Panc1 (cell line): ENCODE measurements around the gene SEL1L3. TPM values are rescaled to one million over a fixed set of nuclear protein-coding genes. Genes with fewer than 3 reads are reported as not detected.

Source experiments
- ATAC-seq: fragments of 200-7000 bp; cut with Tn5 transposase; 2 replicates; pipeline ENCODE4 v1.9.1; 2020; ENCODE audit warnings: mild to moderate bottlenecking, moderate library complexity
- BruUV-seq: library from RNA; stranded (reverse); fragments of 400-500 nt; replicated peaks from 2 replicates; lab custom pipeline; 2021; lab: Mats Ljungman, UMichigan
- CTCF ChIA-PET: fragments of 300-600 bp; sonication (Branson Sonifier 250); formaldehyde crosslinking; loops from one replicate; lab custom pipeline; 2022; ENCODE audit warnings: antibody characterized with exemption; lab: Charles Lee
- POLR2A ChIA-PET: fragments of 300-600 bp; sonication (Branson Sonifier 250); formaldehyde crosslinking; loops from one replicate; lab custom pipeline; 2022; ENCODE audit warnings: antibody characterized with exemption; lab: Charles Lee
- DNase-seq: peaks from one replicate; pipeline ENCODE4 v3.0.0-alpha.2; 2010; ENCODE audit warnings: low read depth, low spot score
- H3K27ac ChIP-seq: 2 replicates; pipeline ENCODE4 v1.5.1; 2011; ENCODE audit warnings: mild to moderate bottlenecking, low read length, inconsistent platforms
- H3K27me3 ChIP-seq: fragments of 200-500 bp; sonication (Bioruptor generic); 2 replicates; pipeline ENCODE4 v1.6.0; 2014; ENCODE audit warnings: low read length, inconsistent platforms; ENCODE audit not compliant: control insufficient read depth, insufficient read depth
- H3K36me3 ChIP-seq: fragments of 200-500 bp; sonication (Bioruptor generic); 2 replicates; pipeline ENCODE4 v1.5.1; 2014; ENCODE audit warnings: inconsistent platforms, mild to moderate bottlenecking, low read length, moderate library complexity; ENCODE audit not compliant: control insufficient read depth, insufficient read depth
- H3K4me1 ChIP-seq: 2 replicates; pipeline ENCODE4 v1.5.1; 2011; ENCODE audit warnings: inconsistent platforms, mild to moderate bottlenecking, low read length, moderate library complexity; ENCODE audit not compliant: control insufficient read depth, insufficient read depth
- H3K4me3 ChIP-seq, 2 experiments: 2 replicates each; pipeline ENCODE4 v1.5.1; 2011 to 2012; ENCODE audit warnings: low read depth in 2 of 2, low read length in 2 of 2, mild to moderate bottlenecking in 2 of 2, inconsistent platforms in 1 of 2, moderate library complexity in 1 of 2
- H3K9me3 ChIP-seq: fragments of 200-500 bp; sonication (Bioruptor generic); 2 replicates; pipeline ENCODE4 v1.5.1; 2014; ENCODE audit warnings: low read depth, mild to moderate bottlenecking, inconsistent platforms, low read length, moderate library complexity; ENCODE audit not compliant: control insufficient read depth, insufficient read depth
- POLR2AphosphoS5 ChIP-seq: IDR thresholded peaks from 2 replicates; pipeline ENCODE4 v1.6.1; 2012; ENCODE audit warnings: mild to moderate bottlenecking, low read depth, low read length, moderate library complexity
- SIN3A ChIP-seq: IDR thresholded peaks from 2 replicates; pipeline ENCODE4 v1.6.1; 2012; ENCODE audit warnings: low read depth, mild to moderate bottlenecking, low read length, moderate library complexity, borderline replicate concordance; ENCODE audit not compliant: insufficient read depth
- TCF7L2 ChIP-seq: IDR thresholded peaks from 2 replicates; pipeline ENCODE4 v1.6.1; 2011; ENCODE audit warnings: mild to moderate bottlenecking, low read depth, low read length, inconsistent platforms
- in situ Hi-C: cut with HindIII; loops from 2 replicates; pipeline ENCODE4 v1.10.0; 2016; ENCODE audit warnings: low sequenced_read_pairs, low pct_unique_long_range_greater_than_20kb
- intact Hi-C: fragments of 100-400 bp; cut with micrococcal nuclease; formaldehyde crosslinking; loops from one replicate; pipeline ENCODE4 v1.10.0; 2022; ENCODE audit not compliant: unreplicated experiment
- total RNA-seq: library from RNA; stranded (reverse); gene quantifications from one replicate; pipeline ENCODE4 v1.2.1, GENCODE V29; 2021; ENCODE audit not compliant: unreplicated experiment
- TF ChIP-seq, protein P1 (sequence below): fragments of 450-650 bp; IDR thresholded peaks from 2 replicates; pipeline ENCODE4 v1.5.1; 2017; ENCODE audit warnings: mild to moderate bottlenecking
- TF ChIP-seq, protein P2 (sequence below), 2 experiments: IDR thresholded peaks; 2 replicates each; pipeline ENCODE4 v1.6.1; 2011 to 2012; ENCODE audit warnings: low read depth in 2 of 2, control low read depth in 1 of 2, low read length in 1 of 2, mild to moderate bottlenecking in 1 of 2, moderate library complexity in 1 of 2; ENCODE audit not compliant: insufficient read depth in 1 of 2

Gene SEL1L3
- total RNA-seq, 1 experiment from 2014 or later: 1.1 TPM

DNA sequence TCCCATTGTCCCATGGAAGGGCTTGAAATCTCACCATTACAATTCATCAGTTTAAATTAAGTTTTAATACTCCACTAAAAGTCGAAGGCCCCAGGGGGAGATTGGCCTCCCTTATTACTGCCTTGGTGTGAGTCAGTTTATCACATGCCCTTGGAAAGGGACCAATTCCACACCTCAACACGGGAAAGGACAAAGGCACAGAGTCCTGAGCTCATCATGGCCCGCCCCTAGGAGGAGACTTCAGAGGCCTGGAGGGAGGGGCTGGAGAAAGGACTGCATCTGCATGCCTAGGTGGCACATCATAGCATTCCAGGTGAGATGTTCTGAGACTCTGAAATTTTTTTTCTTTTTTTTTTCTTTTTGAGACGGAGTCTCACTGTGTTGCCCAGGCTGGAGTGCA, 2.8 kb upstream of the SEL1L3 start:
- BruUV-seq: no TSS peak
- no peaks in the 10 kb centered on the region; the same call in none of the 2 replicates for H3K27me3 ChIP-seq
- CTCF ChIA-PET: interaction anchor here (0.5 kb wide), 1 partner anchor 74 kb away, joined by 3 read pairs; no protein-coding TSS in a partner anchor
- POLR2A ChIA-PET: interaction anchor here (0.7 kb wide), 1 partner anchor 460 kb away, joined by 3 read pairs; no protein-coding TSS in a partner anchor
- H3K27ac ChIP-seq: no peak overlapping the region
- intact Hi-C loops: no loop called here
- H3K36me3 ChIP-seq: no peaks in the 10 kb centered on the region
- TF ChIP-seq, protein P1, sequence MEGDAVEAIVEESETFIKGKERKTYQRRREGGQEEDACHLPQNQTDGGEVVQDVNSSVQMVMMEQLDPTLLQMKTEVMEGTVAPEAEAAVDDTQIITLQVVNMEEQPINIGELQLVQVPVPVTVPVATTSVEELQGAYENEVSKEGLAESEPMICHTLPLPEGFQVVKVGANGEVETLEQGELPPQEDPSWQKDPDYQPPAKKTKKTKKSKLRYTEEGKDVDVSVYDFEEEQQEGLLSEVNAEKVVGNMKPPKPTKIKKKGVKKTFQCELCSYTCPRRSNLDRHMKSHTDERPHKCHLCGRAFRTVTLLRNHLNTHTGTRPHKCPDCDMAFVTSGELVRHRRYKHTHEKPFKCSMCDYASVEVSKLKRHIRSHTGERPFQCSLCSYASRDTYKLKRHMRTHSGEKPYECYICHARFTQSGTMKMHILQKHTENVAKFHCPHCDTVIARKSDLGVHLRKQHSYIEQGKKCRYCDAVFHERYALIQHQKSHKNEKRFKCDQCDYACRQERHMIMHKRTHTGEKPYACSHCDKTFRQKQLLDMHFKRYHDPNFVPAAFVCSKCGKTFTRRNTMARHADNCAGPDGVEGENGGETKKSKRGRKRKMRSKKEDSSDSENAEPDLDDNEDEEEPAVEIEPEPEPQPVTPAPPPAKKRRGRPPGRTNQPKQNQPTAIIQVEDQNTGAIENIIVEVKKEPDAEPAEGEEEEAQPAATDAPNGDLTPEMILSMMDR: no peak
- TF ChIP-seq TCF7L2 (no peak), POLR2AphosphoS5 (no peak), SIN3A (no peak)
- TF ChIP-seq, protein P2, sequence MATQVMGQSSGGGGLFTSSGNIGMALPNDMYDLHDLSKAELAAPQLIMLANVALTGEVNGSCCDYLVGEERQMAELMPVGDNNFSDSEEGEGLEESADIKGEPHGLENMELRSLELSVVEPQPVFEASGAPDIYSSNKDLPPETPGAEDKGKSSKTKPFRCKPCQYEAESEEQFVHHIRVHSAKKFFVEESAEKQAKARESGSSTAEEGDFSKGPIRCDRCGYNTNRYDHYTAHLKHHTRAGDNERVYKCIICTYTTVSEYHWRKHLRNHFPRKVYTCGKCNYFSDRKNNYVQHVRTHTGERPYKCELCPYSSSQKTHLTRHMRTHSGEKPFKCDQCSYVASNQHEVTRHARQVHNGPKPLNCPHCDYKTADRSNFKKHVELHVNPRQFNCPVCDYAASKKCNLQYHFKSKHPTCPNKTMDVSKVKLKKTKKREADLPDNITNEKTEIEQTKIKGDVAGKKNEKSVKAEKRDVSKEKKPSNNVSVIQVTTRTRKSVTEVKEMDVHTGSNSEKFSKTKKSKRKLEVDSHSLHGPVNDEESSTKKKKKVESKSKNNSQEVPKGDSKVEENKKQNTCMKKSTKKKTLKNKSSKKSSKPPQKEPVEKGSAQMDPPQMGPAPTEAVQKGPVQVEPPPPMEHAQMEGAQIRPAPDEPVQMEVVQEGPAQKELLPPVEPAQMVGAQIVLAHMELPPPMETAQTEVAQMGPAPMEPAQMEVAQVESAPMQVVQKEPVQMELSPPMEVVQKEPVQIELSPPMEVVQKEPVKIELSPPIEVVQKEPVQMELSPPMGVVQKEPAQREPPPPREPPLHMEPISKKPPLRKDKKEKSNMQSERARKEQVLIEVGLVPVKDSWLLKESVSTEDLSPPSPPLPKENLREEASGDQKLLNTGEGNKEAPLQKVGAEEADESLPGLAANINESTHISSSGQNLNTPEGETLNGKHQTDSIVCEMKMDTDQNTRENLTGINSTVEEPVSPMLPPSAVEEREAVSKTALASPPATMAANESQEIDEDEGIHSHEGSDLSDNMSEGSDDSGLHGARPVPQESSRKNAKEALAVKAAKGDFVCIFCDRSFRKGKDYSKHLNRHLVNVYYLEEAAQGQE (IDR thresholded peaks at IDR 0.05; ENCODE audit: insufficient read depth in 1 of 2, low read depth in 2 of 2, low read length in 1 of 2): no peak
- ATAC-seq (no peak), DNase-seq (no peak)
- no peak overlapping the region for H3K4me3 ChIP-seq
- in situ Hi-C loops: no loop called here
- H3K9me3 ChIP-seq: no peaks in the 10 kb centered on the region
- no peaks in the 10 kb centered on the region for H3K4me1 ChIP-seq

GRCh38 chr4:25863831-25864418, 1.1 kb upstream of the SEL1L3 start:
- Histone ChIP-seq H3K27me3 (no peaks in the 10 kb centered on the region; the same call in none of the 2 replicates), H3K36me3 (no peaks in the 10 kb centered on the region), H3K27ac (no peak overlapping the region), H3K4me1 (no peaks in the 10 kb centered on the region), H3K4me3 (no peak overlapping the region), H3K9me3 (no peaks in the 10 kb centered on the region)
- intact Hi-C loops (no loop called here), in situ Hi-C loops (no loop called here)
- ATAC-seq: no peak
- no TSS peak for BruUV-seq
- TF ChIP-seq TCF7L2: no peak
- no peak for TF ChIP-seq SIN3A
- TF ChIP-seq, protein P1: no peak
- no peak for TF ChIP-seq POLR2AphosphoS5
- TF ChIP-seq, protein P2 (IDR thresholded peaks at IDR 0.05; ENCODE audit: insufficient read depth in 1 of 2, low read depth in 2 of 2, low read length in 1 of 2): no peak
- ChIA-PET CTCF (no interaction called here), POLR2A (no interaction called here)
- no peak for DNase-seq
